ENCODE measurements around the gene HOGA1. TPM values are rescaled to one million over a fixed set of nuclear protein-coding genes. Genes with fewer than 3 reads are reported as not detected.

HOGA1 gene
- total and polyA plus RNA-seq, 3 donors from 2014 or later, result 0.25 to 1.5 (median 0.55) TPM

DNA sequence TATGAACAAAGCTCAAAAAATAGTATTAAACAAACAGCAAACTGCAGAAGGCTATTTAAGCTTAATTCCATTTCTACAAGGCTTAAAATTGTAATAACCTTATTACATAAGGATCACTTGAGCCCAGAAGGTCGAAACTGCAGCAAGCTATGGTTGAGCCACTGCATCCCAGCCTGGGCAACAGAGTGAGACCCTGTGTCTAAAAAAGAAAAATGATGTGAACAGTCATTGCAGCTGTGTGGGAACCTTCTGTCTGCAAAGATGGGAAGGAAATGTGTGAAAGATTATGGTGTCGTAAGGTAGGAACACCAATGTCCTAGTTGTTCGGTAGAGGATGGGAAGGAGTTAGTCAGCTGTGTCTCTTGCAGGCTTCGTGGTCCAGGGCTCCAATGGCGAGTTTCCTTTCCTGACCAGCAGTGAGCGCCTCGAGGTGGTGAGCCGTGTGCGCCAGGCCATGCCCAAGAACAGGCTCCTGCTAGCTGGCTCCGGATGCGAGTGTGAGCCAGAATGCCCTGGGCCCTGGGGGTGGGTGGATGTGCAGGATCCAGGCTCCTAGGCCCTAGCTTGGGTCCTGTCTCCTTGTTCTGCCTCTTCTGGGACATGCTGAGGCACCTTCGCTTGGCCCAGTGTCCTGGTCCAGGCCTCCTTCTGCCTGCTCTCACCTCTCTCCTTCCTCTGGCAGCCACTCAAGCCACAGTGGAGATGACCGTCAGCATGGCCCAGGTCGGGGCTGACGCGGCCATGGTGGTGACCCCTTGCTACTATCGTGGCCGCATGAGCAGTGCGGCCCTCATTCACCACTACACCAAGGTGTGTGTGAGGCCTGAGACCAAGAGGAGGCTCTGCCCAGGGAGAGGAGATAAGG, 14.4 kb downstream of the HOGA1 start:
- Histone ChIP-seq H3K27me3 (no peaks in the 10 kb centered on the region), H3K4me3 (no peak overlapping the region), H3K36me3 (ENCODE audit: low read depth, missing control alignments) (no peaks in the 10 kb centered on the region), H3K9me3 (no peaks in the 10 kb centered on the region), H3K27ac (no peak overlapping the region), H3K4me1 (no peaks in the 10 kb centered on the region)
- no peak for DNase-seq
- WGBS, 2 donors, result 93 to 96% methylated on average over 13 to 19 of the region's 19 CpGs
- intact Hi-C loops (cut with DNase I; ENCODE audit: low total_unique reads), result no loop called here
- TF ChIP-seq, protein P1, sequence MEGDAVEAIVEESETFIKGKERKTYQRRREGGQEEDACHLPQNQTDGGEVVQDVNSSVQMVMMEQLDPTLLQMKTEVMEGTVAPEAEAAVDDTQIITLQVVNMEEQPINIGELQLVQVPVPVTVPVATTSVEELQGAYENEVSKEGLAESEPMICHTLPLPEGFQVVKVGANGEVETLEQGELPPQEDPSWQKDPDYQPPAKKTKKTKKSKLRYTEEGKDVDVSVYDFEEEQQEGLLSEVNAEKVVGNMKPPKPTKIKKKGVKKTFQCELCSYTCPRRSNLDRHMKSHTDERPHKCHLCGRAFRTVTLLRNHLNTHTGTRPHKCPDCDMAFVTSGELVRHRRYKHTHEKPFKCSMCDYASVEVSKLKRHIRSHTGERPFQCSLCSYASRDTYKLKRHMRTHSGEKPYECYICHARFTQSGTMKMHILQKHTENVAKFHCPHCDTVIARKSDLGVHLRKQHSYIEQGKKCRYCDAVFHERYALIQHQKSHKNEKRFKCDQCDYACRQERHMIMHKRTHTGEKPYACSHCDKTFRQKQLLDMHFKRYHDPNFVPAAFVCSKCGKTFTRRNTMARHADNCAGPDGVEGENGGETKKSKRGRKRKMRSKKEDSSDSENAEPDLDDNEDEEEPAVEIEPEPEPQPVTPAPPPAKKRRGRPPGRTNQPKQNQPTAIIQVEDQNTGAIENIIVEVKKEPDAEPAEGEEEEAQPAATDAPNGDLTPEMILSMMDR (IDR thresholded peaks at IDR 0.05), result no peak
- no peak for TF ChIP-seq POLR2A (IDR thresholded peaks at IDR 0.05)

DNA sequence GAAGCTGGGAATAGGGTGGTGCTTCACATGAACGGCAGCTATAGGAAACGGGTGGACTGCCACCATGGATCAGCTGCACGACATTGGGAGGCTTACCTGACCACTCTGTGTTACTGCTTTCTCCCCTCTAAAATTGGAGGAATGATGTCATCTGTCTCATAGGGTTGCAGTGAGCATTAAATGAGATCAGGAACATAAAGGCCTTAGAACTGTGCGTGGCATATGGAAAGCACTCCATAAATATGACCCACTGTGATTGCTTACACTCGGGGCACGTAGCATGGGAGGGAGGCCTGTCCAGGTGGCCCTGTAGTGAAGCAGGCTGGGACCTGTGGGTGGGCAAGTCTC, 15.1 kb downstream of the HOGA1 start:
- Histone ChIP-seq H3K4me1 (no peaks in the 10 kb centered on the region), H3K27me3 (no peaks in the 10 kb centered on the region), H3K9me3 (no peaks in the 10 kb centered on the region), H3K4me3 (no peak overlapping the region), H3K27ac (no peak overlapping the region), H3K36me3 (ENCODE audit: low read depth, missing control alignments) (no peaks in the 10 kb centered on the region)
- WGBS, 2 donors, result 88 to 90% methylated on average over 6 of the region's 6 CpGs
- DNase-seq, result no peak
- intact Hi-C loops (cut with DNase I; ENCODE audit: low total_unique reads), result no loop called here
- no peak for TF ChIP-seq POLR2A (IDR thresholded peaks at IDR 0.05)
- TF ChIP-seq, protein P1 (IDR thresholded peaks at IDR 0.05), result no peak

DNA sequence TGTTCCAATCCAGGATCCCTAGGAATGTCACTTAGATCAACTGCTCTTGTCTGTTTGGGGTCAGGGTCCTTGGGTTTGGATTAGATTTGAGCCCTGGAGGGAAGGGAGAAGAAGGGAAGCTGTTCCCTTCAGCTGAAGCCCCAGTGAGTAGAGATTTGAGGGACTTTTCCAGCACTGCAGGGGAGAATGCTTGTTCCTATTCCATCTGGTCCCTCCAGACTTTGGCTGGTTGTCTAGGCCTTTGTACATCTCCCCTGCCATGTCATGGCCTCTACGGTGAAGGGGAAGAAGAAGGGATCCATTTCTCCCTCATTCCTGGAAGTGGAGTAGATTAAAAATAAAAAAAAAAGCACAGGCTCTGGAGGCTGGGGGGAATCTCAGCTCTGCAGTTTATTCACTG, 16.4 kb downstream of the HOGA1 start:
- H3K4me1 ChIP-seq, result no peaks in the 10 kb centered on the region
- no peak overlapping the region for H3K4me3 ChIP-seq
- no peaks in the 10 kb centered on the region for H3K36me3 ChIP-seq (ENCODE audit: low read depth, missing control alignments)
- H3K27ac ChIP-seq, result no peak overlapping the region
- intact Hi-C loops (cut with DNase I; ENCODE audit: low total_unique reads), result no loop called here
- no peak for TF ChIP-seq POLR2A (IDR thresholded peaks at IDR 0.05)
- 90 to 94% methylated on average over 1 of the region's 1 CpG for WGBS, 2 donors
- H3K9me3 ChIP-seq, result no peaks in the 10 kb centered on the region
- no peak for DNase-seq
- H3K27me3 ChIP-seq, result no peaks in the 10 kb centered on the region

DNA sequence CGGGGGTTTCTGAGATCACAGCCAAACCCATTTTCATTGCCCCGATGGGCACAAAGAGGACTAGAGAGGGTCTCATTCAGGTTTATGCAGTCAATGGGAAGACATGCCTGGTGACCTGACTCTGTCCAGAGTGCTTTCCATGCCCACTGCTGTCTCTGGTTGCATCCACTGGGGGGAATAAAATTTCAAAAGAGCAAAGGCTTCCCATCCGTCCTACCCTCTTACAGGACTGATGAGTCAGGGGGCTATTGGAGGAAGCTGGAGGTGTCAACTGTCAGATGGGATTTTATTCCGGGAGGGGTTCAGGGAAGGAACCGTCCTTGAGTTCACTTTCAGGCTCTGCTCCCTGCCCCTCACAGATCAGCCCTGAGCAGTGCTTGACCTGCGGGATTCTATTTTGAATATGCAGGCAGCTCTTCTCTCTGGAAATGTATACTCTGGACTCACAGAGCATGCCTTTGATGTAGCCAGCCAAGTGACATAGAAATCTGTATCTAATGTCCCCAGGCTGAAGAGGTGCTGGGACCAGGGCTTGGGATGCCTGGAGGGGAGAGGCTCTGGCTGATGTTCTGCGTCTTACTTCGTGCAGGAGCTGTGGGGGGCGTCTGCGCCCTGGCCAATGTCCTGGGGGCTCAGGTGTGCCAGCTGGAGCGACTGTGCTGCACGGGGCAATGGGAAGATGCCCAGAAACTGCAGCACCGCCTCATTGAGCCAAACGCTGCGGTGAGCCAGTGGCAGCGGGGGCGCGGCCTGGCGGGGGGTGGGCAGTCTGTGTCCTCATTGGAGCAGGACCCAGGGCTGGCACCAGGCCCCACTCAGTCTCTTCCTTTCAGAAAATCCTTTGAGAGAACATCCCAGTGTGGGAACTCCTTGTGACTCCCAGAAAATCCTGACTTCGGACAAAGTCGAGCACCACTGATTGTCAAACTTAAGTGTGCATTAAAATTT, 17.4 kb downstream of the HOGA1 start:
- 79 to 86% methylated on average over 20 to 21 of the region's 21 CpGs for WGBS, 2 donors
- H3K36me3 ChIP-seq (ENCODE audit: low read depth, missing control alignments), result no peaks in the 10 kb centered on the region
- TF ChIP-seq, protein P1 (IDR thresholded peaks at IDR 0.05), result no peak
- TF ChIP-seq POLR2A (IDR thresholded peaks at IDR 0.05), result no peak

DNA sequence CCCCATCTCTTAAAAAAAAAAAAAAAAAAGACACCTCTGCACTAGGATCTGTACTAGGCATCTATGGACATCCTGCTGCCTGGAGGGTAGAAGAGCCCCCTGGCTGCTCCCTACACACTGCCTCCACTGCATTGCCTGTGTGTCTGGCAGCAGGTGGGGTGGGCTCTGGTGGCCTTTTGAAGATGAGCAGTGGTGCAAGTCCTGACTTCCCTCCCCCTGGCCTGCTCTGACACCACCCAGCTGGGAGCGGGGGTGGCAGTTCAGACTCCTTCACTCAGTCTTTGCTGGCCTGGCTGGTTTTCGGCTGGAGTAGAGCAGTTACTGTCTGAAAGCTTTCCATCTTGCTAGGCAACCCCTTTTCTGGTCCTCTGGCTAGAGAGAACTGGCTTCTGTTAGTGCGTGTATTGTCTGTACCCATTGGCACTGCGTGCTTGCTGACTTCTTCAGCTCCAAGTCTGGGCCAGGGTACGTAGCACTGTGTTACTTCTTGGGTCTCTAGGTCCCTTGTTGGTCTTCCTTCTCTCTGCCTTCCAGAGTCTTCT, 23.0 kb downstream of the HOGA1 start:
- DNase-seq, result no peak
- Histone ChIP-seq H3K27ac (no peak overlapping the region), H3K36me3 (ENCODE audit: low read depth, missing control alignments) (no peaks in the 10 kb centered on the region), H3K4me3 (no peak overlapping the region), H3K9me3 (no peaks in the 10 kb centered on the region), H3K4me1 (no peaks in the 10 kb centered on the region), H3K27me3 (no peaks in the 10 kb centered on the region)
- WGBS, 2 donors, result 91 to 97% methylated on average over 5 of the region's 5 CpGs
- TF ChIP-seq, protein P1 (IDR thresholded peaks at IDR 0.05), result no peak
- TF ChIP-seq POLR2A (IDR thresholded peaks at IDR 0.05), result no peak
- intact Hi-C loops (cut with DNase I; ENCODE audit: low total_unique reads), result no loop called here

More for the DNA sequence above, 17.4 kb downstream of the HOGA1 start:
- H3K4me3 ChIP-seq, result no peak overlapping the region
- no peak overlapping the region for H3K27ac ChIP-seq
- intact Hi-C loops (cut with DNase I; ENCODE audit: low total_unique reads), result no loop called here
- no peaks in the 10 kb centered on the region for H3K9me3 ChIP-seq
- H3K4me1 ChIP-seq, result no peaks in the 10 kb centered on the region
- no peak for DNase-seq
- no peaks in the 10 kb centered on the region for H3K27me3 ChIP-seq

Measured in testis (tissue), 3 donors.